HEK293 (cell line): ENCODE results near the gene ESR2.
A peak's percentile ranks its signal among the peaks of the same experiment; 100 is the strongest.

Experiments used
- CTCF ChIA-PET: fragments of 350-600 bp; formaldehyde crosslinking; extraction: SDS; loops from one replicate; lab custom pipeline; 2021; ENCODE audit warnings: antibody characterized with exemption; lab: Yijun Ruan, JAX
- POLR2A ChIA-PET: fragments of 300-600 bp; formaldehyde crosslinking; extraction: SDS; loops from one replicate; lab custom pipeline; 2020; ENCODE audit warnings: antibody characterized with exemption, inconsistent platforms; lab: Yijun Ruan, JAX
- H3K27ac ChIP-seq: fragments of 200-500 bp; sonication (Bioruptor generic); 2 replicates; pipeline ENCODE4 v1.5.1; 2014; ENCODE audit warnings: low read depth, low read length, control low read depth, inconsistent platforms; ENCODE audit errors: extremely low read depth
- H3K36me3 ChIP-seq, 2 experiments: fragments of 200-500 bp in 1 of 2; sonication (Bioruptor generic) in 1 of 2; 1 replicate in 1 of 2; 2 replicates in 1 of 2; pipeline ENCODE4 v1.5.1; 2014 to 2017; ENCODE audit warnings: inconsistent platforms in 2 of 2, low read length in 2 of 2; ENCODE audit not compliant: control insufficient read depth in 2 of 2, insufficient read depth in 1 of 2
- H3K4me1 ChIP-seq: fragments of 200-500 bp; sonication (Bioruptor generic); 2 replicates; pipeline ENCODE4 v1.5.1; 2014; ENCODE audit warnings: mild to moderate bottlenecking, low read length, inconsistent platforms; ENCODE audit not compliant: control insufficient read depth, insufficient read depth
- H3K4me3 ChIP-seq: 2 replicates; pipeline ENCODE4 v1.5.1; 2011; ENCODE audit warnings: low read depth, mild to moderate bottlenecking, control low read depth, low read length, moderate library complexity
- H3K9me3 ChIP-seq: fragments of 200-500 bp; sonication (Bioruptor generic); 2 replicates; pipeline ENCODE4 v1.5.1; 2014; ENCODE audit warnings: low read depth, low read length, inconsistent platforms; ENCODE audit not compliant: control insufficient read depth, insufficient read depth
- ATF2 ChIP-seq: fragments of 450-650 bp; formaldehyde crosslinking; IDR thresholded peaks from 2 replicates; pipeline ENCODE4 v1.5.1; 2016; ENCODE audit warnings: missing biosample characterization, missing genetic modification characterization, low read depth
- BCL6B ChIP-seq: fragments of 450-650 bp; formaldehyde crosslinking; IDR thresholded peaks from 2 replicates; pipeline ENCODE4 v1.5.1; 2017; ENCODE audit warnings: missing biosample characterization, missing genetic modification characterization
- GFI1B ChIP-seq: fragments of 450-650 bp; formaldehyde crosslinking; IDR thresholded peaks from 2 replicates; pipeline ENCODE4 v1.5.1; 2016; ENCODE audit warnings: missing biosample characterization, missing genetic modification characterization
- KLF8 ChIP-seq: fragments of 450-650 bp; formaldehyde crosslinking; IDR thresholded peaks from 2 replicates; pipeline ENCODE4 v1.5.1; 2016; ENCODE audit warnings: missing biosample characterization, missing genetic modification characterization
- MZF1 ChIP-seq: fragments of 450-650 bp; formaldehyde crosslinking; IDR thresholded peaks from 2 replicates; pipeline ENCODE4 v1.5.1; 2017; ENCODE audit warnings: missing biosample characterization, missing genetic modification characterization, borderline replicate concordance
- REPIN1 ChIP-seq: fragments of 450-650 bp; formaldehyde crosslinking; IDR thresholded peaks from 2 replicates; pipeline ENCODE4 v1.5.1; 2017; ENCODE audit warnings: missing biosample characterization, missing genetic modification characterization, low read depth
- SCRT2 ChIP-seq: fragments of 450-650 bp; formaldehyde crosslinking; IDR thresholded peaks from 2 replicates; pipeline ENCODE4 v1.5.1; 2016; ENCODE audit warnings: missing biosample characterization, missing genetic modification characterization
- SETDB1 ChIP-seq: IDR thresholded peaks from one replicate; pipeline ENCODE4 v1.6.1; 2017; ENCODE audit warnings: mild to moderate bottlenecking, low read length, moderate library complexity, mixed read lengths; ENCODE audit not compliant: insufficient read length
- ZBTB11 ChIP-seq: fragments of 450-650 bp; formaldehyde crosslinking; conservative IDR thresholded peaks from 2 replicates; pipeline ENCODE4 v1.5.1; 2016; ENCODE audit warnings: low read depth, missing biosample characterization, missing genetic modification characterization
- ZNF133 ChIP-seq: fragments of 450-650 bp; formaldehyde crosslinking; IDR thresholded peaks from 2 replicates; pipeline ENCODE4 v1.5.1; 2016; ENCODE audit warnings: missing biosample characterization, missing genetic modification characterization
- ZNF175 ChIP-seq: fragments of 450-650 bp; formaldehyde crosslinking; IDR thresholded peaks from 2 replicates; pipeline ENCODE4 v1.5.1; 2016; ENCODE audit warnings: missing biosample characterization, missing genetic modification characterization
- ZNF19 ChIP-seq: fragments of 450-650 bp; formaldehyde crosslinking; IDR thresholded peaks from 2 replicates; pipeline ENCODE4; 2016; ENCODE audit warnings: missing biosample characterization, missing genetic modification characterization, low read depth
- ZNF223 ChIP-seq: fragments of 450-650 bp; formaldehyde crosslinking; IDR thresholded peaks from 2 replicates; pipeline ENCODE4 v1.5.1; 2016; ENCODE audit warnings: missing biosample characterization, missing genetic modification characterization
- ZNF248 ChIP-seq: fragments of 450-650 bp; formaldehyde crosslinking; IDR thresholded peaks from 2 replicates; pipeline ENCODE4 v1.5.1; 2017; ENCODE audit warnings: missing biosample characterization, missing genetic modification characterization
- ZNF362 ChIP-seq: fragments of 450-650 bp; formaldehyde crosslinking; IDR thresholded peaks from 2 replicates; pipeline ENCODE4 v1.5.1; 2016; ENCODE audit warnings: missing biosample characterization, missing genetic modification characterization
- ZNF404 ChIP-seq: fragments of 450-650 bp; formaldehyde crosslinking; IDR thresholded peaks from 2 replicates; pipeline ENCODE4 v1.5.1; 2017; ENCODE audit warnings: missing biosample characterization, missing genetic modification characterization
- ZNF514 ChIP-seq: fragments of 450-650 bp; formaldehyde crosslinking; IDR thresholded peaks from 2 replicates; pipeline ENCODE4 v1.5.1; 2016; ENCODE audit warnings: missing biosample characterization, missing genetic modification characterization
- ZNF548 ChIP-seq: fragments of 450-650 bp; formaldehyde crosslinking; IDR thresholded peaks from 2 replicates; pipeline ENCODE4 v1.5.1; 2016; ENCODE audit warnings: missing biosample characterization, missing genetic modification characterization
- ZNF560 ChIP-seq: fragments of 450-650 bp; formaldehyde crosslinking; IDR thresholded peaks from 2 replicates; pipeline ENCODE4 v1.5.1; 2017; ENCODE audit warnings: missing biosample characterization, missing genetic modification characterization, borderline replicate concordance
- ZNF664 ChIP-seq: fragments of 450-650 bp; formaldehyde crosslinking; IDR thresholded peaks from 2 replicates; pipeline ENCODE4 v1.5.1; 2016; ENCODE audit warnings: missing biosample characterization, missing genetic modification characterization
- ZSCAN5A ChIP-seq: fragments of 450-650 bp; formaldehyde crosslinking; IDR thresholded peaks from 2 replicates; pipeline ENCODE4 v1.5.1; 2016; ENCODE audit warnings: missing biosample characterization, missing genetic modification characterization

Gene ESR2

GRCh38 chr14:64088647-64088964 lies 205.6 kb downstream of the ESR2 start:
- no peak for TF ChIP-seq ZNF133 (tag by site-specific recombination)
- no peak for TF ChIP-seq ZNF404 (tag by site-specific recombination)
- TF ChIP-seq ZNF560 (tag by site-specific recombination), result no peak
- TF ChIP-seq ZNF19, result no peak
- no peak for TF ChIP-seq BCL6B (tag by site-specific recombination)
- TF ChIP-seq SETDB1, result no peak
- no peak for TF ChIP-seq ZSCAN5A (tag by site-specific recombination)
- no peak for TF ChIP-seq KLF8
- no peak for TF ChIP-seq MZF1
- TF ChIP-seq REPIN1 (tag by site-specific recombination), result no peak
- H3K4me3 ChIP-seq, result no peak overlapping the region
- H3K27ac ChIP-seq, result no peak overlapping the region
- ChIA-PET CTCF (no interaction called here), POLR2A (no interaction called here)
- H3K4me1 ChIP-seq, result peaks cover 5% of the 10 kb centered on the region; the same call in 1 of the 2 replicates
- peaks cover 0 to 7% of the 10 kb centered on the region in 2 experiments; a peak in 2 of 3 replicates for H3K36me3 ChIP-seq
- no peaks in the 10 kb centered on the region for H3K9me3 ChIP-seq

- CTCF ChIA-PET, result interaction anchor here (0.9 kb wide), 1 partner anchor 212 kb away, joined by 4 read pairs; no protein-coding TSS in a partner anchor
- no peaks in the 10 kb centered on the region for H3K4me1 ChIP-seq
- H3K9me3 ChIP-seq, result no peaks in the 10 kb centered on the region
- POLR2A ChIA-PET, result no interaction called here
- TF ChIP-seq GFI1B, result no peak
- TF ChIP-seq ZNF175 (tag by site-specific recombination), result no peak
- 0 out of 2 replicates have a peak, but pooled peaks have one; percentile 48 for TF ChIP-seq ZNF362
- no peak for TF ChIP-seq ZNF664 (tag by site-specific recombination)
- TF ChIP-seq REPIN1 (tag by site-specific recombination), result no peak
- no peak for TF ChIP-seq ZSCAN5A (tag by site-specific recombination)
- no peak for TF ChIP-seq ZNF514 (tag by site-specific recombination)
- no peak overlapping the region for H3K4me3 ChIP-seq
- H3K36me3 ChIP-seq, result peaks cover 11 to 34% of the 10 kb centered on the region in 2 experiments
- no peak overlapping the region for H3K27ac ChIP-seq
These were observed 211.3 kb downstream of the ESR2 start for GRCh38 chr14:64082837-64083236.

- H3K9me3 ChIP-seq, result no peaks in the 10 kb centered on the region
- peaks cover 11 to 34% of the 10 kb centered on the region in 2 experiments for H3K36me3 ChIP-seq
- ChIA-PET CTCF (no interaction called here), POLR2A (no interaction called here)
- H3K4me1 ChIP-seq, result no peaks in the 10 kb centered on the region
- H3K4me3 ChIP-seq, result no peak overlapping the region
- no peak overlapping the region for H3K27ac ChIP-seq
- TF ChIP-seq ZBTB11 (no peak), ZNF223 (tag by site-specific recombination) (no peak), ZNF548 (tag by site-specific recombination) (no peak), ATF2 (tag by site-specific recombination) (no peak), SCRT2 (tag by site-specific recombination) (no peak), ZNF248 (tag by site-specific recombination) (no peak)
These were observed 212.9 kb downstream of the ESR2 start for GRCh38 chr14:64081174-64081746.
